K562 (cell line): ENCODE data around the gene EPB41L1. TPM values are rescaled to one million over a fixed set of nuclear protein-coding genes. Genes with fewer than 3 reads are reported as not detected.

Experiments
- ATAC-seq: fragments of 200-7000 bp; cut with Tn5 transposase; 3 replicates; pipeline ENCODE4 v1.9.1; 2020; ENCODE audit warnings: moderate library complexity
- BruUV-seq: library from RNA; stranded (reverse); fragments of 400-500 nt; replicated peaks from 2 replicates; lab custom pipeline; 2021; lab: Mats Ljungman, UMichigan
- CTCF ChIA-PET: fragments of 300-600 bp; formaldehyde crosslinking; extraction: SDS; loops from one replicate; lab custom pipeline; 2021; ENCODE audit warnings: low intra/inter-chr PET ratio; lab: Yijun Ruan, JAX
- POLR2A ChIA-PET: fragments of 300-600, 350-650 bp; sonication (Branson Sonifier 250); formaldehyde crosslinking; extraction: SDS; loops from one replicate; lab custom pipeline; 2021; ENCODE audit warnings: antibody characterized with exemption, inconsistent platforms; lab: Yijun Ruan, JAX
- DNase-seq, 4 experiments: peaks; one replicate each; pipeline versions ENCODE4 v3.0.0 to v3.0.0-alpha.2; 2011 to 2018; ENCODE audit warnings: low spot score in 3 of 4, mixed read lengths in 3 of 4; ENCODE audit errors: extremely low read depth in 1 of 4
- FAIRE-seq: peaks from 2 replicates; lab custom pipeline; 2011; peaks lifted over from hg19 to GRCh38; lab: Jason Lieb, UNC
- H2AFZ ChIP-seq: 2 replicates; pipeline ENCODE4 v1.6.0; 2011; ENCODE audit warnings: low read depth, low read length, control low read depth, inconsistent platforms
- H3K27ac ChIP-seq: fragments of 200-600 bp; 3 replicates; pipeline ENCODE4 v1.8.0; 2011; ENCODE audit warnings: low read depth, mild to moderate bottlenecking, control low read depth, inconsistent platforms, low read length, moderate library complexity, mixed read lengths; ENCODE audit errors: extremely low read depth
- H3K27me3 ChIP-seq, 2 experiments: fragments of 300-600 bp in 1 of 2; 2 replicates in 1 of 2; 3 replicates in 1 of 2; pipeline versions ENCODE4 v1.6.0 to v1.8.0; 2011; ENCODE audit warnings: inconsistent platforms in 2 of 2, low read length in 2 of 2, mild to moderate bottlenecking in 1 of 2, mixed read lengths in 1 of 2, moderate library complexity in 1 of 2; ENCODE audit not compliant: control insufficient read depth in 2 of 2, insufficient read depth in 2 of 2
- H3K36me3 ChIP-seq: fragments of 300-600 bp; 3 replicates; pipeline ENCODE4 v1.8.0; 2011; ENCODE audit warnings: mild to moderate bottlenecking, low read length, inconsistent platforms; ENCODE audit not compliant: control insufficient read depth, insufficient read depth
- H3K4me1 ChIP-seq, 2 experiments: fragments of 200-600 bp in 1 of 2; replicated peaks in 1 of 2; 2 replicates in 1 of 2; 3 replicates in 1 of 2; pipeline versions ENCODE4 v1.5.1 to v1.8.0; 2011; ENCODE audit warnings: inconsistent platforms in 2 of 2, low read length in 2 of 2, mild to moderate bottlenecking in 1 of 2, mixed read lengths in 1 of 2, moderate library complexity in 1 of 2; ENCODE audit not compliant: control insufficient read depth in 2 of 2, insufficient read depth in 2 of 2
- H3K4me2 ChIP-seq: 2 replicates; pipeline ENCODE4 v1.6.1; 2011; ENCODE audit warnings: low read length, control low read depth, inconsistent platforms, mixed read lengths; ENCODE audit not compliant: insufficient read depth
- H3K4me3 ChIP-seq: fragments of 200-600 bp; sonication (generic), shearing (Covaris generic); 2 replicates; pipeline ENCODE4 v1.5.1; 2016; ENCODE audit warnings: control low read depth, inconsistent platforms
- H3K79me2 ChIP-seq: fragments of 200-600 bp; 3 replicates; pipeline ENCODE4 v1.8.0; 2011; ENCODE audit warnings: low read length, inconsistent platforms; ENCODE audit not compliant: control insufficient read depth, insufficient read depth
- H3K9ac ChIP-seq, 2 experiments: 2 replicates each; pipeline versions ENCODE4 v1.6.0 to v1.6.1; 2011; ENCODE audit warnings: low read depth in 2 of 2, low read length in 2 of 2, control low read depth in 1 of 2, inconsistent platforms in 1 of 2, mild to moderate bottlenecking in 1 of 2, mixed read lengths in 1 of 2; ENCODE audit not compliant: insufficient read depth in 1 of 2
- H3K9me1 ChIP-seq: one replicate; pipeline ENCODE4 v1.6.0; 2011; ENCODE audit warnings: inconsistent platforms, mild to moderate bottlenecking, low read length, moderate library complexity; ENCODE audit not compliant: control insufficient read depth, insufficient read depth
- H3K9me3 ChIP-seq: replicated peaks from 2 replicates; pipeline ENCODE4 v1.5.1; 2011; ENCODE audit warnings: low read depth, low read length, inconsistent platforms; ENCODE audit not compliant: control insufficient read depth, insufficient read depth
- H4K20me1 ChIP-seq: replicated peaks from 2 replicates; pipeline ENCODE4 v1.6.1; 2011; ENCODE audit warnings: low read length, inconsistent platforms, mixed read lengths; ENCODE audit not compliant: control insufficient read depth, insufficient read depth
- EP400 ChIP-seq: fragments of 450-650 bp; IDR thresholded peaks from 2 replicates; pipeline ENCODE4 v1.6.1; 2017; ENCODE audit warnings: antibody characterized with exemption, mild to moderate bottlenecking, moderate library complexity
- HMBOX1 ChIP-seq: sonication (generic); IDR thresholded peaks from 2 replicates; pipeline ENCODE4 v1.6.1; 2016
- HNRNPK ChIP-seq: fragments of 200-400 bp; formaldehyde crosslinking; IDR thresholded peaks from one replicate; pipeline ENCODE4 v1.6.1; 2018; ENCODE audit warnings: mild to moderate bottlenecking, low read depth, low read length; ENCODE audit not compliant: poor library complexity, severe bottlenecking
- NCOA1 ChIP-seq: fragments of 450-650 bp; IDR thresholded peaks from 2 replicates; pipeline ENCODE4 v1.6.1; 2016; ENCODE audit warnings: low read depth
- NONO ChIP-seq, 2 experiments: fragments of 200-400 bp in 1 of 2; fragments of 450-650 bp in 1 of 2; formaldehyde crosslinking in 1 of 2; IDR thresholded peaks; 2 replicates each; pipeline ENCODE4 v1.6.1; 2017; ENCODE audit warnings: low read depth in 2 of 2, mild to moderate bottlenecking in 2 of 2, moderate library complexity in 2 of 2, low read length in 1 of 2
- RFX5 ChIP-seq: IDR thresholded peaks from 2 replicates; pipeline ENCODE4 v1.6.1; 2011; ENCODE audit warnings: low read depth, mild to moderate bottlenecking, improper control_type of control experiment, low read length
- RNF2 ChIP-seq: sonication (generic); IDR thresholded peaks from 2 replicates; pipeline ENCODE4 v1.6.1; 2016
- SMARCA4 ChIP-seq: fragments of 450-650 bp; IDR thresholded peaks from 2 replicates; pipeline ENCODE4 v1.6.1; 2016
- TAL1 ChIP-seq: fragments of 450-650 bp; IDR thresholded peaks from 2 replicates; pipeline ENCODE4 v1.6.1; 2016; ENCODE audit warnings: mild to moderate bottlenecking
- ZNF589 ChIP-seq: fragments of 200-800 bp; sonication (Bioruptor generic); IDR thresholded peaks from 2 replicates; pipeline ENCODE4 v1.6.1; 2016; ENCODE audit warnings: low read depth, missing genetic modification characterization, missing compliant biosample characterization
- WGBS: fragments of 100-300 bp; shearing (Covaris generic); methylation state at CpG from one replicate; pipeline ENCODE4 v1.1.6; 2016; ENCODE audit warnings: low coverage, mixed read lengths; ENCODE audit not compliant: insufficient coverage; ENCODE audit errors: missing lambda C conversion rate; 5-methylcytosine and 5-hydroxymethylcytosine counted together
- in situ Hi-C: fragments of 300-500 bp; cut with MboI; formaldehyde crosslinking; loops from 4 replicates; pipeline ENCODE4 v1.15.0; 2018; ENCODE audit warnings: inconsistent platforms, mixed read lengths
- intact Hi-C: fragments of 100-400 bp; cut with micrococcal nuclease; formaldehyde crosslinking; loops from 2 replicates; pipeline ENCODE4 v1.14.2; 2022
- polyA plus RNA-seq, 8 experiments: library from polyadenylated mRNA; depleted of rRNA in 4 of 8; stranded (reverse) in 5 of 8; unstranded in 3 of 8; fragments of >200 nt; fragmentation: Nextera tagmentation in 2 of 8; fragmentation: Illumina TruSeq in 1 of 8; extraction: Ambion mirVana in 2 of 8; extraction: Trizol in 1 of 8; gene quantifications; 2 replicates each; pipeline versions ENCODE4 v1.2.1 to v1.2.3, GENCODE V29; 2011 to 2014; ENCODE audit warnings: inconsistent platforms in 1 of 8, missing spikeins in 1 of 8
- total RNA-seq, 7 experiments: library from RNA; depleted of rRNA in 6 of 7; stranded (reverse); fragments of >200 nt in 6 of 7; fragmentation: Illumina TruSeq in 2 of 7; extraction: Trizol in 2 of 7; gene quantifications; 2 replicates each; pipeline versions ENCODE4 v1.2.1 to v1.2.3, GENCODE V29; 2011 to 2021; ENCODE audit warnings: low replicate concordance in 1 of 7
- TF ChIP-seq, protein P1 (sequence below): sonication (generic); formaldehyde crosslinking; IDR thresholded peaks from 2 replicates; pipeline ENCODE4 v1.8.0; 2022; ENCODE audit warnings: missing genetic modification reagents, mild to moderate bottlenecking, borderline replicate concordance
- TF ChIP-seq, protein P2 (sequence below): sonication (generic); formaldehyde crosslinking; IDR thresholded peaks from 2 replicates; pipeline ENCODE4 v1.8.0; 2022; ENCODE audit warnings: missing genetic modification reagents, mild to moderate bottlenecking, moderate library complexity, borderline replicate concordance
- TF ChIP-seq, protein P3 (sequence below): fragments of 250-450 bp; sonication (Bioruptor Pico); IDR thresholded peaks from 2 replicates; pipeline ENCODE4 v1.5.0; 2020; ENCODE audit warnings: mild to moderate bottlenecking, borderline replicate concordance

The EPB41L1 gene
- total and polyA plus RNA-seq, 9 of the 15 experiments (the other 6 are each of a cell fraction or from before 2014, with no cell fraction given), result 0.11 to 4.3 (median 1.3) TPM

DNA sequence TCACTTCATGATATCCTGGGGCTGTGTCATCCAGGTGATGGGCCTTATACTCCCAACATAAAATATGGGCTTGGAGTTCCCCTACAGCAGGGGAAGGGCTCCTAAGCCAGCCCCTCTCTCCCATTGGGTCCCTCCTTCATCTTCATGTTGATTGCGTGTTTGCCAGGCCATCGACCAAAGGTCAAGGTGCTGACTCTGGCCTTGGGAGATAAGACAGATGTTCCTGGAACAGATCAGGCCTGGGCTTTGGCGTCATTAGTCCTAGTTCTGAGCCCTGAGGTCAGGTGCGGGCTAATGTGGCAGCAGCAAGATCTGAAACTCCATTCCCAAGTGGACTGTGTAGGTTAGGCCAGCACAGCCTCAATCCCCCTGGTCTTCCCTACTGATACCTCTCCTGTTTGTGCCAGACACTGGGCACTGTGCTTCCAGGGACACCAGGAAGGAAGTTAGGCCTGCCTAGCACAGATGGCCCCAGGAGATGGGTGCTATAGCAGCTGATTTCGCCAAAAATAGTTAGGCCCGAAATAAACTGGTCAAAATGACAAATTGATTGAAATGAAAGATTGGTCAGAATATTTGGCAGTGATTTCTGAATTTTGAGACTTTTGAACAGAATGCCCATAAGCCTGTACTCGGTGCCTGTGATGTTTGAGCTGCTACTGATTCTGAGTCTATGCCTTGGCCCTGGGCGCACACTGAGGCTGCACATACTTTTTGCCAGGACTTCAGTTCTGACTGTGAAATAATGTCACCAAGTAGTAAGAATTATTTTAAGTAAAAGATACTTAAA is 28.8 kb downstream of the EPB41L1 start:
- ATAC-seq, result peak; percentile 89
- Histone ChIP-seq H3K4me1 (peaks cover 25 to 29% of the 10 kb centered on the region in 2 experiments), H3K9ac (peak overlapping the region; percentile 44; a peak in 3 of 4 replicates), H3K27me3 (no peaks in the 10 kb centered on the region), H3K27ac (peak overlapping the region; percentile 73), H3K9me1 (no peaks in the 10 kb centered on the region), H3K79me2 (no peaks in the 10 kb centered on the region), H4K20me1 (0 out of 2 replicates have a peak, but pooled peaks cover 4% of the 10 kb centered on the region), H3K4me3 (no peak overlapping the region), H3K36me3 (no peaks in the 10 kb centered on the region), H3K9me3 (no peaks in the 10 kb centered on the region), H3K4me2 (peak overlapping the region; percentile 81), H2AFZ (peak overlapping the region; percentile 72)
- in situ Hi-C loops (no loop called here), intact Hi-C loops (no loop called here)
- FAIRE-seq, result peak; percentile 99
- DNase-seq, result peak; percentile 90 to 94 (median 92)
- BruUV-seq, result no TSS peak
- 22% methylated on average over 8 of the region's 8 CpGs for WGBS
- ChIA-PET CTCF (no interaction called here), POLR2A (interaction anchor here (0.6 to 0.8 kb wide), 2 partner anchors 10 to 15 kb away, joined by 3 to 6 read pairs; no protein-coding TSS in a partner anchor)
- peak; percentile 45; the same call in 1 of the 2 replicates for TF ChIP-seq HMBOX1
- TF ChIP-seq NONO (IDR thresholded peaks at IDR 0.05; ENCODE audit: low read depth in 2 of 2, low read length in 1 of 2), result peak in 1 of 2 experiments; percentile 72; a peak in 1 of 4 replicates
- TF ChIP-seq, protein P1, sequence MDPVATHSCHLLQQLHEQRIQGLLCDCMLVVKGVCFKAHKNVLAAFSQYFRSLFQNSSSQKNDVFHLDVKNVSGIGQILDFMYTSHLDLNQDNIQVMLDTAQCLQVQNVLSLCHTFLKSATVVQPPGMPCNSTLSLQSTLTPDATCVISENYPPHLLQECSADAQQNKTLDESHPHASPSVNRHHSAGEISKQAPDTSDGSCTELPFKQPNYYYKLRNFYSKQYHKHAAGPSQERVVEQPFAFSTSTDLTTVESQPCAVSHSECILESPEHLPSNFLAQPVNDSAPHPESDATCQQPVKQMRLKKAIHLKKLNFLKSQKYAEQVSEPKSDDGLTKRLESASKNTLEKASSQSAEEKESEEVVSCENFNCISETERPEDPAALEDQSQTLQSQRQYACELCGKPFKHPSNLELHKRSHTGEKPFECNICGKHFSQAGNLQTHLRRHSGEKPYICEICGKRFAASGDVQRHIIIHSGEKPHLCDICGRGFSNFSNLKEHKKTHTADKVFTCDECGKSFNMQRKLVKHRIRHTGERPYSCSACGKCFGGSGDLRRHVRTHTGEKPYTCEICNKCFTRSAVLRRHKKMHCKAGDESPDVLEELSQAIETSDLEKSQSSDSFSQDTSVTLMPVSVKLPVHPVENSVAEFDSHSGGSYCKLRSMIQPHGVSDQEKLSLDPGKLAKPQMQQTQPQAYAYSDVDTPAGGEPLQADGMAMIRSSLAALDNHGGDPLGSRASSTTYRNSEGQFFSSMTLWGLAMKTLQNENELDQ (CRISPR knock-in tag), result no peak
- peak; percentile 91; the same call in 1 of the 2 replicates for TF ChIP-seq ZNF589
- 0 out of 2 replicates have a peak, but pooled peaks have one; percentile 24 for TF ChIP-seq EP400
- TF ChIP-seq RFX5, result no peak
- TF ChIP-seq SMARCA4, result peak; percentile 94
- TF ChIP-seq TAL1, result peak; percentile 97
- peak; percentile 76 for TF ChIP-seq RNF2
- TF ChIP-seq HNRNPK, result no peak
- TF ChIP-seq, protein P2, sequence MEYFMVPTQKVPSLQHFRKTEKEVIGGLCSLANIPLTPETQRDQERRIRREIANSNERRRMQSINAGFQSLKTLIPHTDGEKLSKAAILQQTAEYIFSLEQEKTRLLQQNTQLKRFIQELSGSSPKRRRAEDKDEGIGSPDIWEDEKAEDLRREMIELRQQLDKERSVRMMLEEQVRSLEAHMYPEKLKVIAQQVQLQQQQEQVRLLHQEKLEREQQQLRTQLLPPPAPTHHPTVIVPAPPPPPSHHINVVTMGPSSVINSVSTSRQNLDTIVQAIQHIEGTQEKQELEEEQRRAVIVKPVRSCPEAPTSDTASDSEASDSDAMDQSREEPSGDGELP, result peak; percentile 88
- TF ChIP-seq, protein P3, sequence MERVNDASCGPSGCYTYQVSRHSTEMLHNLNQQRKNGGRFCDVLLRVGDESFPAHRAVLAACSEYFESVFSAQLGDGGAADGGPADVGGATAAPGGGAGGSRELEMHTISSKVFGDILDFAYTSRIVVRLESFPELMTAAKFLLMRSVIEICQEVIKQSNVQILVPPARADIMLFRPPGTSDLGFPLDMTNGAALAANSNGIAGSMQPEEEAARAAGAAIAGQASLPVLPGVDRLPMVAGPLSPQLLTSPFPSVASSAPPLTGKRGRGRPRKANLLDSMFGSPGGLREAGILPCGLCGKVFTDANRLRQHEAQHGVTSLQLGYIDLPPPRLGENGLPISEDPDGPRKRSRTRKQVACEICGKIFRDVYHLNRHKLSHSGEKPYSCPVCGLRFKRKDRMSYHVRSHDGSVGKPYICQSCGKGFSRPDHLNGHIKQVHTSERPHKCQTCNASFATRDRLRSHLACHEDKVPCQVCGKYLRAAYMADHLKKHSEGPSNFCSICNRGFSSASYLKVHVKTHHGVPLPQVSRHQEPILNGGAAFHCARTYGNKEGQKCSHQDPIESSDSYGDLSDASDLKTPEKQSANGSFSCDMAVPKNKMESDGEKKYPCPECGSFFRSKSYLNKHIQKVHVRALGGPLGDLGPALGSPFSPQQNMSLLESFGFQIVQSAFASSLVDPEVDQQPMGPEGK, result no peak
- TF ChIP-seq NCOA1, result peak; percentile 82
